MM.1S (cell line): ENCODE data around the gene SCRT2.

Experiments used
- DNase-seq: peaks from one replicate; pipeline ENCODE4 v3.0.0-alpha.2; 2015
- H2AFZ ChIP-seq: fragments of 300-600 bp; sonication (generic); 2 replicates; pipeline ENCODE4 v1.6.0; 2016; ENCODE audit warnings: antibody characterized with exemption, low read length
- H3F3A ChIP-seq: fragments of 300-600 bp; sonication (generic); 2 replicates; pipeline ENCODE4 v1.6.1; 2016; ENCODE audit warnings: mild to moderate bottlenecking, antibody characterized with exemption, low read length, moderate library complexity, mixed read lengths; ENCODE audit not compliant: insufficient read depth
- H3K27ac ChIP-seq: fragments of 300-600 bp; sonication (generic); 2 replicates; pipeline ENCODE4 v1.5.1; 2016; ENCODE audit warnings: mild to moderate bottlenecking, low read length
- H3K27me3 ChIP-seq: fragments of 300-600 bp; sonication (generic); replicated peaks from 2 replicates; pipeline ENCODE4 v1.6.0; 2016; ENCODE audit warnings: low read length; ENCODE audit not compliant: insufficient read depth
- H3K36me3 ChIP-seq: fragments of 300-600 bp; sonication (generic); replicated peaks from 2 replicates; pipeline ENCODE4 v1.6.1; 2016; ENCODE audit warnings: mild to moderate bottlenecking, low read length, mixed read lengths; ENCODE audit not compliant: insufficient read depth
- H3K4me1 ChIP-seq: fragments of 300-600 bp; sonication (generic); 2 replicates; pipeline ENCODE4 v1.6.1; 2016; ENCODE audit warnings: low read length, mixed read lengths
- H3K4me2 ChIP-seq: fragments of 300-600 bp; sonication (generic); 2 replicates; pipeline ENCODE4 v1.6.0; 2016; ENCODE audit warnings: low read depth, low read length
- H3K4me3 ChIP-seq: fragments of 300-600 bp; sonication (generic); 2 replicates; pipeline ENCODE4 v1.5.1; 2016; ENCODE audit warnings: low read length, mixed read lengths
- H3K79me2 ChIP-seq: fragments of 300-600 bp; sonication (generic); 2 replicates; pipeline ENCODE4 v1.6.1; 2016; ENCODE audit warnings: mixed run types, low read length, mixed read lengths
- H3K9ac ChIP-seq: fragments of 300-600 bp; sonication (generic); 2 replicates; pipeline ENCODE4 v1.6.1; 2016; ENCODE audit warnings: low read length, mixed read lengths
- H3K9me2 ChIP-seq: fragments of 300-600 bp; sonication (generic); replicated peaks from 2 replicates; pipeline ENCODE4 v1.6.1; 2016; ENCODE audit warnings: mild to moderate bottlenecking, low read length, mixed read lengths; ENCODE audit not compliant: insufficient read depth
- H3K9me3 ChIP-seq: fragments of 300-600 bp; sonication (generic); replicated peaks from 2 replicates; pipeline ENCODE4 v1.6.1; 2016; ENCODE audit warnings: mild to moderate bottlenecking, low read length, mixed read lengths; ENCODE audit not compliant: insufficient read depth
- H4K20me1 ChIP-seq: fragments of 300-600 bp; sonication (generic); 2 replicates; pipeline ENCODE4 v1.6.1; 2016; ENCODE audit warnings: mild to moderate bottlenecking, low read length, moderate library complexity, mixed read lengths; ENCODE audit not compliant: insufficient read depth
- CTCF ChIP-seq: fragments of 300-600 bp; sonication (generic); IDR thresholded peaks from 2 replicates; pipeline ENCODE4 v1.5.1; 2016; ENCODE audit warnings: antibody characterized with exemption, low read length, mixed read lengths
- EZH2 ChIP-seq: fragments of 300-600 bp; sonication (generic); optimal IDR thresholded peaks from 2 replicates; pipeline ENCODE3; 2017; ENCODE audit warnings: low read depth, mild to moderate bottlenecking, antibody characterized with exemption, low read length, mixed read lengths
- EZH2phosphoT487 ChIP-seq: fragments of 300-600 bp; sonication (generic); IDR thresholded peaks from 2 replicates; pipeline ENCODE4 v1.6.1; 2018; ENCODE audit warnings: antibody characterized with exemption, low read length

Gene SCRT2

GRCh38 chr20:668050-668449 lies 7.6 kb downstream of the SCRT2 start:
- no peaks in the 10 kb centered on the region for H3K36me3 ChIP-seq
- no peak overlapping the region for H3K27ac ChIP-seq
- H3K79me2 ChIP-seq, result no peaks in the 10 kb centered on the region
- no peaks in the 10 kb centered on the region for H3F3A ChIP-seq
- no peak overlapping the region for H3K9ac ChIP-seq
- no peak for TF ChIP-seq EZH2
- TF ChIP-seq EZH2phosphoT487, result no peak
- TF ChIP-seq CTCF, result no peak
- no peak overlapping the region for H3K4me2 ChIP-seq
- no peaks in the 10 kb centered on the region for H4K20me1 ChIP-seq
- no peak overlapping the region for H3K4me3 ChIP-seq
- H3K9me2 ChIP-seq, result no peaks in the 10 kb centered on the region
- peaks cover 11% of the 10 kb centered on the region for H3K27me3 ChIP-seq
- no peak for DNase-seq
- H3K4me1 ChIP-seq, result no peaks in the 10 kb centered on the region
- no peak overlapping the region for H2AFZ ChIP-seq
- H3K9me3 ChIP-seq, result no peaks in the 10 kb centered on the region

- Histone ChIP-seq H3K4me2 (no peak overlapping the region), H4K20me1 (no peaks in the 10 kb centered on the region), H3K36me3 (no peaks in the 10 kb centered on the region), H3K27me3 (peaks cover 8% of the 10 kb centered on the region), H3K9me3 (no peaks in the 10 kb centered on the region), H3F3A (no peaks in the 10 kb centered on the region), H3K9ac (no peak overlapping the region), H3K9me2 (no peaks in the 10 kb centered on the region), H3K27ac (no peak overlapping the region), H3K4me3 (no peak overlapping the region), H3K79me2 (no peaks in the 10 kb centered on the region), H2AFZ (no peak overlapping the region), H3K4me1 (no peaks in the 10 kb centered on the region)
- TF ChIP-seq CTCF (peak; percentile 92), EZH2phosphoT487 (no peak), EZH2 (no peak)
- peak; percentile 45 for DNase-seq
Observed at GRCh38 chr20:667351-668034, 8.1 kb downstream of the SCRT2 start.

DNA sequence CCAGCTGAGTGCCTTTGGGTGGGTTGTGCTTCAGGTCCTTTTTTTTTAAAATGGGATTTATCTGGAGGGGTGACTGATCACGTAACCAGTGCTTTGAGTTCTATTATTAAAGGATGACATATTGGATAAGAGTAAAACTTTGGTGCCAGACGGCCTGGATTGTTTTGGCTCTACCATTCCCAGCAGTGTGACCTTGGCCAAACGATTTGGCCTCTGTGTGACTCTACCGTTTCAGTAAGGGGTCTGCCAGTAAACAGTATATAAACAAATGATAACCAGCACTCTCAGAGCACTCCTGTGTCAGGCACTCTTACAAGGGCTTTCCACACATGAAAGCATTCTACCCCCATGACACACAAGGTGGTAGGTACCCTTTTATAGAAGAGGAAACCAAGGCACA lies 8.7 kb downstream of the SCRT2 start:
- no peaks in the 10 kb centered on the region for H4K20me1 ChIP-seq
- no peaks in the 10 kb centered on the region for H3K4me1 ChIP-seq
- no peaks in the 10 kb centered on the region for H3K9me2 ChIP-seq
- no peak overlapping the region for H2AFZ ChIP-seq
- H3K27ac ChIP-seq, result no peak overlapping the region
- H3K36me3 ChIP-seq, result no peaks in the 10 kb centered on the region
- peaks cover 12% of the 10 kb centered on the region for H3K27me3 ChIP-seq
- no peak for TF ChIP-seq CTCF
- no peak for TF ChIP-seq EZH2
- no peak for TF ChIP-seq EZH2phosphoT487
- H3K4me3 ChIP-seq, result no peak overlapping the region
- no peak overlapping the region for H3K9ac ChIP-seq
- H3K9me3 ChIP-seq, result no peaks in the 10 kb centered on the region
- H3K79me2 ChIP-seq, result no peaks in the 10 kb centered on the region
- DNase-seq, result no peak
- no peaks in the 10 kb centered on the region for H3F3A ChIP-seq
- no peak overlapping the region for H3K4me2 ChIP-seq
